Stomach (tissue), 4 donors: ENCODE data around the gene TAF4.

ENCODE experiments used
- CTCF ChIP-seq, 7 experiments: fragments of 450-650 bp in 4 of 7; fragments of 200-600 bp in 3 of 7; sonication (generic) in 3 of 7; IDR thresholded peaks; one replicate each; pipeline ENCODE4 v1.5.1; 2016 to 2019; ENCODE audit warnings: antibody characterized with exemption in 7 of 7, control low read depth in 2 of 7, mild to moderate bottlenecking in 1 of 7
- POLR2A ChIP-seq, 4 donors: fragments of 450-650 bp; IDR thresholded peaks; one replicate each; pipeline ENCODE4 v1.6.1; 2016; ENCODE audit warnings: antibody characterized with exemption in 4 of 4, control low read depth in 2 of 4, mild to moderate bottlenecking in 1 of 4, moderate library complexity in 1 of 4

- TF ChIP-seq POLR2A (IDR thresholded peaks at IDR 0.05), result no peak
- no peak for TF ChIP-seq CTCF (IDR thresholded peaks at IDR 0.05)
These were observed 50.7 kb downstream of the TAF4 start for GRCh38 chr20:62014889-62015537.
